H1 (cell line): Measurements from ENCODE around the gene MSI2. TPM values are rescaled to one million over a fixed set of nuclear protein-coding genes. Genes with fewer than 3 reads are reported as not detected.

Source experiments
- CTCF ChIA-PET: fragments of 300-600 bp; sonication (Branson Sonifier 250); formaldehyde crosslinking; loops from one replicate; lab custom pipeline; 2021; ENCODE audit not compliant: partially characterized antibody; lab: Charles Lee
- POLR2A ChIA-PET: fragments of 300-600 bp; sonication (Branson Sonifier 250); formaldehyde crosslinking; loops from one replicate; lab custom pipeline; 2021; ENCODE audit warnings: inconsistent platforms; ENCODE audit not compliant: partially characterized antibody; lab: Charles Lee
- DNase-seq, 2 experiments: peaks; one replicate each; pipeline versions ENCODE4 v3.0.0 to v3.0.0-alpha.2; 2010 to 2022; ENCODE audit warnings: low spot score in 2 of 2, low read depth in 1 of 2, mixed read lengths in 1 of 2
- FAIRE-seq: peaks from 2 replicates; lab custom pipeline; 2011; peaks lifted over from hg19 to GRCh38; lab: Jason Lieb, UNC
- H2AFZ ChIP-seq: 2 replicates; pipeline ENCODE4 v1.8.1; 2012; ENCODE audit warnings: low read length, inconsistent platforms
- H2AK5ac ChIP-seq: 2 replicates; pipeline ENCODE4 v1.6.1; 2013; ENCODE audit warnings: low read depth, low read length
- H2BK120ac ChIP-seq: replicated peaks from 2 replicates; pipeline ENCODE3; 2013; ENCODE audit warnings: low read depth, low read length, inconsistent platforms
- H2BK12ac ChIP-seq: 2 replicates; pipeline ENCODE4 v1.6.1; 2013; ENCODE audit warnings: low read depth, low read length
- H2BK15ac ChIP-seq: 2 replicates; pipeline ENCODE4 v1.6.1; 2013; ENCODE audit warnings: low read length
- H2BK20ac ChIP-seq: 2 replicates; pipeline ENCODE4 v1.6.1; 2013; ENCODE audit warnings: low read length
- H2BK5ac ChIP-seq: 2 replicates; pipeline ENCODE4 v1.6.1; 2013; ENCODE audit warnings: low read depth, low read length
- H3K14ac ChIP-seq: 2 replicates; pipeline ENCODE4 v1.6.1; 2013; ENCODE audit warnings: inconsistent platforms; ENCODE audit not compliant: insufficient read length
- H3K18ac ChIP-seq: 2 replicates; pipeline ENCODE4 v1.6.1; 2013; ENCODE audit warnings: low read length; ENCODE audit errors: extremely low read depth
- H3K23ac ChIP-seq: 2 replicates; pipeline ENCODE4 v1.6.1; 2013; ENCODE audit warnings: inconsistent platforms; ENCODE audit not compliant: insufficient read length
- H3K23me2 ChIP-seq: 2 replicates; pipeline ENCODE4 v1.6.1; 2013; ENCODE audit warnings: low read depth, low read length
- H3K27ac ChIP-seq: 2 replicates; pipeline ENCODE4 v1.6.1; 2011; ENCODE audit warnings: low read depth, low read length, inconsistent platforms
- H3K27me3 ChIP-seq, 4 experiments: replicated peaks in 1 of 4; 1 replicate in 1 of 4; 2 replicates in 3 of 4; pipeline versions ENCODE4 v1.6.1 to v1.8.1; 2011 to 2013; ENCODE audit warnings: low read length in 3 of 4, mild to moderate bottlenecking in 3 of 4, inconsistent platforms in 2 of 4, mixed read lengths in 2 of 4, moderate library complexity in 1 of 4; ENCODE audit not compliant: control insufficient read depth in 3 of 4, insufficient read depth in 3 of 4; ENCODE audit errors: extremely low read depth in 1 of 4
- H3K36me3 ChIP-seq, 4 experiments: 2 replicates each; pipeline versions ENCODE4 v1.6.1 to v1.8.1; 2011 to 2013; ENCODE audit warnings: mild to moderate bottlenecking in 4 of 4, low read length in 3 of 4, moderate library complexity in 2 of 4, control low read depth in 1 of 4, inconsistent platforms in 1 of 4; ENCODE audit not compliant: insufficient read depth in 4 of 4, control insufficient read depth in 2 of 4
- H3K4ac ChIP-seq: replicated peaks from 2 replicates; pipeline ENCODE3; 2013; ENCODE audit warnings: low read length, low read depth, mixed read lengths, inconsistent platforms; ENCODE audit not compliant: insufficient read length
- H3K4me1 ChIP-seq, 4 experiments: replicated peaks in 1 of 4; 1 replicate in 1 of 4; 2 replicates in 3 of 4; pipeline versions ENCODE4 v1.6.1 to v1.8.1; 2011 to 2013; ENCODE audit warnings: low read length in 3 of 4, inconsistent platforms in 2 of 4, mixed read lengths in 1 of 4; ENCODE audit not compliant: insufficient read depth in 4 of 4, control insufficient read depth in 3 of 4
- H3K4me2 ChIP-seq, 2 experiments: 2 replicates each; pipeline versions ENCODE4 v1.6.1 to v1.8.1; 2011 to 2013; ENCODE audit warnings: low read depth in 2 of 2, low read length in 2 of 2, control low read depth in 1 of 2, inconsistent platforms in 1 of 2, mild to moderate bottlenecking in 1 of 2; ENCODE audit not compliant: insufficient read depth in 1 of 2
- H3K4me3 ChIP-seq, 4 experiments: fragments of 200-600, 300-600 bp in 1 of 4; sonication (generic), shearing (Covaris generic), sonication (Bioruptor Twin) in 1 of 4; 2 replicates each; pipeline versions ENCODE4 v1.5.1 to v1.8.1; 2011 to 2016; ENCODE audit warnings: low read length in 4 of 4, low read depth in 3 of 4, control low read depth in 2 of 4, inconsistent platforms in 2 of 4, mild to moderate bottlenecking in 2 of 4, mixed read lengths in 1 of 4, moderate library complexity in 1 of 4; ENCODE audit not compliant: insufficient read depth in 2 of 4; ENCODE audit errors: extremely low read depth in 1 of 4
- H3K56ac ChIP-seq: replicated peaks from 2 replicates; pipeline ENCODE3; 2013; ENCODE audit warnings: low read depth, mild to moderate bottlenecking, mixed read lengths, low read length, inconsistent platforms; ENCODE audit not compliant: insufficient read length
- H3K79me1 ChIP-seq: 2 replicates; pipeline ENCODE4 v1.6.1; 2013; ENCODE audit warnings: low read depth, low read length, control low read depth
- H3K79me2 ChIP-seq, 2 experiments: 2 replicates each; pipeline versions ENCODE4 v1.6.1 to v1.8.1; 2012 to 2013; ENCODE audit warnings: low read length in 2 of 2, mild to moderate bottlenecking in 2 of 2, inconsistent platforms in 1 of 2; ENCODE audit not compliant: insufficient read depth in 2 of 2, control insufficient read depth in 1 of 2
- H3K9ac ChIP-seq, 4 experiments: replicated peaks in 1 of 4; 1 replicate in 1 of 4; 2 replicates in 3 of 4; pipeline versions ENCODE4 v1.6.1 to v1.8.1; 2011 to 2013; ENCODE audit warnings: low read depth in 3 of 4, low read length in 3 of 4, control low read depth in 2 of 4, mild to moderate bottlenecking in 2 of 4, moderate library complexity in 2 of 4, inconsistent platforms in 1 of 4; ENCODE audit errors: extremely low read depth in 1 of 4
- H3K9me3 ChIP-seq, 2 experiments: 2 replicates each; pipeline versions ENCODE4 v1.6.1 to v1.8.1; 2012 to 2013; ENCODE audit warnings: mild to moderate bottlenecking in 2 of 2, moderate library complexity in 2 of 2, control low read depth in 1 of 2, inconsistent platforms in 1 of 2, low read depth in 1 of 2, low read length in 1 of 2, mixed read lengths in 1 of 2; ENCODE audit not compliant: insufficient read depth in 2 of 2
- H4K20me1 ChIP-seq, 2 experiments: replicated peaks in 1 of 2; 2 replicates each; pipeline versions ENCODE3 to v1.8.1; 2011 to 2013; ENCODE audit warnings: inconsistent platforms in 2 of 2, low read length in 2 of 2, mild to moderate bottlenecking in 1 of 2; ENCODE audit not compliant: insufficient read depth in 2 of 2, control insufficient read depth in 1 of 2
- H4K5ac ChIP-seq: 2 replicates; pipeline ENCODE4 v1.6.1; 2013; ENCODE audit warnings: low read length, low read depth, mixed read lengths, inconsistent platforms; ENCODE audit not compliant: insufficient read length
- H4K8ac ChIP-seq: 2 replicates; pipeline ENCODE4 v1.8.0; 2013; ENCODE audit warnings: mild to moderate bottlenecking, moderate library complexity, low read length, inconsistent platforms; ENCODE audit not compliant: insufficient read depth; ENCODE audit errors: extremely low read depth
- H4K91ac ChIP-seq: replicated peaks from 2 replicates; pipeline ENCODE3; 2013; ENCODE audit warnings: low read length, mixed read lengths, inconsistent platforms; ENCODE audit not compliant: insufficient read length
- BACH1 ChIP-seq: IDR thresholded peaks from 2 replicates; pipeline ENCODE4 v1.6.1; 2012; ENCODE audit warnings: low read length, improper control_type of control experiment
- WGBS, 2 experiments: shearing (Covaris generic) in 1 of 2; methylation state at CpG; one replicate each; pipeline versions ENCODE4 v1.1.6 to v1.1.7; 2013 to 2015; ENCODE audit warnings: low lambda C conversion rate in 2 of 2, mixed read lengths in 2 of 2, inconsistent platforms in 1 of 2, low coverage in 1 of 2, missing lambda C conversion rate in 1 of 2; ENCODE audit not compliant: insufficient replicate concordance in 2 of 2, insufficient coverage in 1 of 2, insufficient read length in 1 of 2; ENCODE audit errors: extremely low coverage in 1 of 2, missing lambda C conversion rate in 1 of 2; 5-methylcytosine and 5-hydroxymethylcytosine counted together
- polyA plus RNA-seq, 7 experiments: library from polyadenylated mRNA; depleted of rRNA in 3 of 7; stranded (reverse) in 5 of 7; unstranded in 2 of 7; fragments of >200 nt in 5 of 7; fragments of 200-250 nt in 2 of 7; gene quantifications; 1 replicate in 5 of 7; 2 replicates in 1 of 7; 4 replicates in 1 of 7; pipeline versions ENCODE4 v1.2.1 to v1.2.3, GENCODE V29; 2011 to 2013; ENCODE audit warnings: missing spikeins in 2 of 7, mixed read lengths in 2 of 7
- total RNA-seq: library from RNA; stranded (reverse); fragmentation: NEBNext Ultra II Directional; extraction: Animal tissue kit (Norgen Biotek cat#: 25700); gene quantifications from 2 replicates; pipeline ENCODE4 v1.2.1, GENCODE V29; 2021

Gene MSI2
- total and polyA plus RNA-seq, 2 of the 8 experiments (the other 6 are each of a cell fraction or from before 2014, with no cell fraction given) = 36.7 to 80.6 TPM

DNA sequence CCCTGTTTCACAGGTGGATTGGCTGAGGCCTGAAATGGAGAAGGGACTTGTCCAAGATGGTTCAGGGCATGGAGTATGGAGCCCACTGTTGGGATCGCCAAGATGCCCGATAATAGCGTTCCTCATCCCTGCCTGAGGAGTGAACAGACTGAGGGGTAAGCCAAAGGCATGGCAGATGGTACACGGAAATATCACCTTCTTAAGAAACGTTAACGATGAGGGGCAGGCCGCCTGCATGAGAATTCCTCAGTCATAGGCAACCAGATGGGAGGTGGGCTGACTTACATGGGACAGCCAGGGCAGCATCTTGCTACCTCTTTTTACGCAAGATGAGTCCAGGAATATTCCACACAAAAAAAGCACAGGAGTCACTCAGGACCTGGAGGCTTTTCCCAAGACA, 300.7 kb downstream of the MSI2 start:
- Histone ChIP-seq H3K23me2 (no peaks in the 10 kb centered on the region; the same call in 1 of the 2 replicates), H4K20me1 (peaks cover 9% of the 10 kb centered on the region in 2 experiments), H3K4me3 (no peak overlapping the region), H3K9ac (no peak overlapping the region), H3K18ac (no peak overlapping the region), H3K36me3 (no peaks in the 10 kb centered on the region), H3K4me1 (peaks cover 6 to 22% (median 10%) of the 10 kb centered on the region in 4 experiments), H2BK15ac (no peak overlapping the region), H2BK12ac (no peak overlapping the region), H3K56ac (no peak overlapping the region), H2AFZ (no peak overlapping the region), H3K79me2 (peaks cover 0 to 5% of the 10 kb centered on the region in 2 experiments; a peak in 1 of 4 replicates), H3K23ac (no peak overlapping the region), H2AK5ac (peak overlapping the region; percentile 13; the same call in 1 of the 2 replicates), H4K5ac (no peak overlapping the region), H3K9me3 (no peaks in the 10 kb centered on the region), H4K8ac (no peak overlapping the region), H3K79me1 (no peaks in the 10 kb centered on the region; the same call in 1 of the 2 replicates), H3K4me2 (no peak overlapping the region), H2BK120ac (no peak overlapping the region), H3K27me3 (0 out of 7 replicates have a peak, but pooled peaks cover 0 to 2% (median 0%) of the 10 kb centered on the region in 4 experiments), H2BK5ac (no peak overlapping the region), H3K27ac (no peak overlapping the region), H3K4ac (no peak overlapping the region), H4K91ac (no peak overlapping the region), H2BK20ac (no peak overlapping the region), H3K14ac (no peak overlapping the region)
- WGBS, 2 experiments = 91% methylated on average over 8 of the region's 8 CpGs; no CpG with 5 or more reads in 1 of the 2 experiments
- DNase-seq (no peak), FAIRE-seq (no peak)
- ChIA-PET POLR2A (no interaction called here), CTCF (interaction anchor here (0.7 to 2.1 kb wide), 4 partner anchors 19 to 314 kb away, joined by 3 to 5 read pairs (median 4); no protein-coding TSS in a partner anchor)
- no peak for TF ChIP-seq BACH1
